Activated T-cell treated with anti-CD3 and anti-CD28 coated beads for 24 hours (primary cell): ENCODE measurements around the gene RFC4.

Source experiments
- DNase-seq: peaks from one replicate; pipeline ENCODE4 v3.0.0-alpha.2; 2020; ENCODE audit warnings: low read depth

Gene RFC4

GRCh38 chr3:186786922-186787321 lies 19.4 kb downstream of the RFC4 start:
- DNase-seq: no peak

DNA sequence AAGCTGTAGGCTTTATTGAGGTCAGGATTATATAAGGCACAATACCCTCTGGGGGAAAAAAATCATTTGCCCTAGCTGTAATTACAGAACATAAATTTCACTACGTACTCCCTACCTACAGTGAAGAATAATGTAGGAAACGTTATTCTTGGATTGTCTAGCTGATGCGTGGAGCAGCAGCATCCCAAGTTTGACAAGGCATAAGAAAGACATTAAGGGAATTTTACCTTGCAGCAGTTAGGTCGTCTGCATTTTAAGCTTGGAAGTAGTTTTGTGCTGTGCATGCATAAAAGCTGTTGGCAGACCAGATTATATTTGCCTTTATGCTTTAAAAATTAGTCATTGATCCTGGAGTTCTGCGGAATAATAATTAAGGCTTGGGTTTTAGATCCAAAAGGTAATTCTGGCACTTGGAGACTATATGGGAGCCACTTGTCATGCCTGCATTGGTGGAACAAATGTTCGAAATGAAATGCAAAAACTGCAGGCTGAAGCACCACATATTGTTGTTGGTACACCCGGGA lies 20.7 kb downstream of the RFC4 start:
- DNase-seq: no peak

GRCh38 chr3:186784820-186785494 lies 21.3 kb downstream of the RFC4 start:
- DNase-seq: no peak

- peak; percentile 62 for DNase-seq
Measured at GRCh38 chr3:186783731-186784515, 22.4 kb downstream of the RFC4 start.

DNA sequence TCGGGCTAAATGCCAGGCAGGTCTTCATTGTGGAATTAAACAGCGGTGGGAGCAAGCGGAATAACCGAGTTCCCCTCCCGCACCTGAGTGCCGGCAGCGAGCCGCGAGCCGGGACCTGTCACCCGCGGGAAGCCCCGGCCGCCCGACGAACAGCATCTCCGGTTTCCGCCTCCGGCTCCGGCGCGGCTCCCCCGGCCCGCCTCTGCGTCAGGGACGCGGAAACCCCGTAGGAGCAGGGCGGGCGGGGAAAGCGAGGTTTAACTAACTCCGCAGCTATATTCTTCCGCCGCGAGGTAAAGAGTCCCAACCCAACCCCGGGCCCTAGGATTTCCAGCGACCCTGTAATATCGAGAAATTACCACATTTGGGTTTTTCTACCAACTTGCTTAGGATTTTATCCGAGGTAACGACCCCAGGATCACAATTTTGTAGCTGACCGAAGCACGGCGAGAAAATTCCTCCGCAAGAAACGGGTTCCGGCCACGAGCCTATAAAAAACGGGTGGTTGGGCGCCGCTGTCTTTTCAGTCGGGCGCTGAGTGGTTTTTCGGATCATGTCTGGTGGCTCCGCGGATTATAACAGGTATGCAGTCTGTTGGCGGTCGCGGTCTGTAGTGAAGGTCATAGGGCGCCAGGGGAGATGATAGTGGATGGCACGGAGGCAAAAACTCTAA lies 23.1 kb downstream of the RFC4 start, which contains the start of gene EIF4A2:
Gene EIF4A2, plus strand, starts transcription at position 520 of the 673 bp plus-strand sequence. Its CDS starts 34 bp downstream, at position 554.
- peak; percentile 85 for DNase-seq

GRCh38 chr3:186782542-186783057 lies 23.7 kb downstream of the RFC4 start:
- DNase-seq: no peak

- no peak for DNase-seq
Measured at GRCh38 chr3:186779204-186779603, 27.1 kb downstream of the RFC4 start.

- DNase-seq: no peak
Measured at GRCh38 chr3:186775999-186776398, 30.3 kb downstream of the RFC4 start.

- DNase-seq: peak; percentile 52
Measured at GRCh38 chr3:186772701-186773417, 33.4 kb downstream of the RFC4 start.

DNA sequence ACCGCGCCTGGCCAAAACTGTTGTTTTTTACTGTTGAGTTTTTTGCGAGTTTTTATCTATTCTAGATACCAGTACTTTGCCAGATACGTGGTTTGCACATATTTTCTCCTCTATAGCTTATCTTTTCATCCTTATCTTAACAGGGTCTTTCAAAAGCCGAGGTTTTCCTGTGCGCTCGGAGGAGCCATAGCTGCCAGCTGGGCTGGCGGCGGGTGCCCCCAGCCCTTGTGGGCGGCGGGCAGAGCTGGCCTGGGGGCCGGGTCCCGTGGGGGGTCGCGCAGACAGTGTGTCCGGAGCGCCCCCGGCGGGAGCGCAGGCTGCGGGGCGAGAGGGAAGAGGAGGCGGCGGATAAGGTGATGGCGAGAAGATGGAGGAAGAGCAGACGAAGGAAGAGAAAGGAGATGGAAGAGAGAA lies 34.0 kb downstream of the RFC4 start:
- DNase-seq: no peak

DNA sequence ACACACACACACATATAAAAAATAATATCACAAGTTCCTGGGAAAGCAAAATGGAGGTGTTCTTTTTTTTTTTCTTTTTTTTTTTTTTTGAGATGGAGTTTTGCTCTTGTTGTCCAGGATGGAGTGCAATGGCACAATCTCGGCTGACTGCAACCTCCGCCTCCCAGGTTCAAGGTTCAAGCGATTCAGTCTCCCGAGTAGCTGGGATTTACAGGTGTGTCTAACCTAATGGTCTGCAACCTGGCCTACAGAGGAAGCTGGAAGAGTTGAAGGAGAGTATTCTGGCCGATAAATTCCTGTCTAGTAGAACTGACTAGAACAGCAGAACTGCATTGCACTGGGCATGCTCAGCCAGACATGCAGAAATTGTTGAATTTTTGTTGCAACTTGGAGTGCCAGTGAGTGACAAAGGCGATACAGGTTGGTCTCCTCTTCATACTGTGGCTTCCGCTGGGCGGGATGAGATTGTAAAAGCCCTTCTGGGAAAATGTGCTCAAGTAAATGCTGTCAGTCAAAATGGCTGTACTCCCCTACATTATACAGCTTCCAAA lies 45.3 kb downstream of the RFC4 start:
- no peak for DNase-seq

GRCh38 chr3:186760141-186760833 lies 46.0 kb downstream of the RFC4 start:
- no peak for DNase-seq

- DNase-seq: no peak
Measured at GRCh38 chr3:186759231-186759930, 46.9 kb downstream of the RFC4 start.

DNA sequence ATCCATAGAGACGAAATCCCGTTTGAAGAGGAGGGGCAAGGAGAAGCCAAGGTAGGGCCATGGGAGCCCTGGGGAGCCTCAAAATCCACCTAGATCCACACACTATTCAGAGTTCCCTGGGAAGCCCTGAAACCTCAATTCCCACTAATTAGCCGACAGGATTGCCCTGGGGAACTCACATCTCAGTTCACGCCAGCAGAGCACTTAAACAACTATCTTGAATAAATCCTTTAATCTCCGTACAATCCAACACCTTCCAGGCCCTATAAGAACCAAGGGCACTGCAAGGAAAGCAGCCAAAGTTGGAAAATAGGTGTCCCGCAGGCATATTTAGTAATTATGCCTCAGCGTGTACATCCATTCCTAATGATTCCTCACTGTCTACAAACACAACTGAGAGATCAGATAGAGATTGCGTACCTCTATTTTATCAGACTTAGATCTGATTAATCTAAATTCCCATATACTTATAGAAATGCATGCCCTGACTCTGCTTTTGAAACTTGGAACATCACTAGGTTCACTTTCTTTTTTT lies 48.5 kb downstream of the RFC4 start:
- no peak for DNase-seq

GRCh38 chr3:186757214-186757613 lies 49.1 kb downstream of the RFC4 start:
- DNase-seq: no peak

GRCh38 chr3:186754871-186755270 lies 51.4 kb downstream of the RFC4 start:
- no peak for DNase-seq

DNA sequence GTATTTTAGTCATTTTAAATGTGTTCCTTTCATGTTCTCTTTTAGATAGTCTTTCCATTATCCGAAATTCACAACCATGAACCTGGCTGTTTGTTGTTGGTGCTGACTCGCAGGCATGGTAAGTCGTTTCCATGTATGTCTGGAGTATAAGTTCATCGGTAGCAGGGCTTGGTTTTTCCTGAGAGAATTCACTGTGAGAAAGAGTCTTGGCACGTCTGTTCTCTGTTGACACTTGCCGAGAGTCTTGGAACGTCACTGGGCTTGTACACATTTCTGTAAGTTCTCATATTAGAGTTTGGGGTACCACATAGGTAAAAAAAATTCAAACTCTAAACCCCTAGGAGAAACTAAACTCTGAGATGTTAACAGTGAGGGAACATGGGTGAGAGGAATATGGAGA lies 52.3 kb downstream of the RFC4 start:
- DNase-seq: no peak

DNA sequence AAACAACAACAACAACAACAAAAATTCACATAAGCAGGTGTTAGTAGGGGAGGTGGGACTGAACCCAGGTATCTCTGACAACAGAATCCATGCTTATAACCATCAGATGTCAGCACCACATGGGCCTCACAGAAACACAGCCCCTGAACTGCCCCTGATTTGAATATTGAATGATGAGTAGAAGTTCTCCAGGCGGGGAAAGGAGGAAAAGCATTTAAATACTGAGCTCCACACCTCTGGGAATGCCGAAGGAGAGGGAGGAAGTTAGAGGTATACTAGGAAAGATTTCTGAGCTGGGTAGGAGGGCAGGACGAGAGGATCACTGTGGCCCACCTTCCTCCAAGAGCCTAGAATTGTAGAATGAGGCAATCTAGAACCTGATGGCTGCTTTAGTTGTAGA lies 54.8 kb downstream of the RFC4 start:
- DNase-seq: no peak

DNA sequence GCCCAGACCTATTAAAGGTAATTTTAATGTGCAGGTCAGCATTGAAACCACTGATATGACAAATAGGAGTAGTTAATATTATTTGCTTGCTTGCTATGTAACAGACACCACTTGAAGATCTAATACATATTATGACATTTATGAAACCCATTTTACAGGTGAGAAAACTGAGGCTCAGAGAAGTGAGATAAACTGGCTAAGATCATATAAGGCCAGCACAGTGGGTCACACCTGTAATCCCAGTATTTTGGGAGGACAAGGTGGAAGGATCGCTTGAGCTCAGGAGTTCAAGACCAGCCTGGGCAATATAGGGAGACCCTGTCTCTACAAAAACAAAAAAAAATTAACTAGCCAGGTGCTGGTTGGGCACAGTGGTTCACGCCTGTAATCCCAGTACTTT lies 56.0 kb downstream of the RFC4 start:
- DNase-seq: no peak

DNA sequence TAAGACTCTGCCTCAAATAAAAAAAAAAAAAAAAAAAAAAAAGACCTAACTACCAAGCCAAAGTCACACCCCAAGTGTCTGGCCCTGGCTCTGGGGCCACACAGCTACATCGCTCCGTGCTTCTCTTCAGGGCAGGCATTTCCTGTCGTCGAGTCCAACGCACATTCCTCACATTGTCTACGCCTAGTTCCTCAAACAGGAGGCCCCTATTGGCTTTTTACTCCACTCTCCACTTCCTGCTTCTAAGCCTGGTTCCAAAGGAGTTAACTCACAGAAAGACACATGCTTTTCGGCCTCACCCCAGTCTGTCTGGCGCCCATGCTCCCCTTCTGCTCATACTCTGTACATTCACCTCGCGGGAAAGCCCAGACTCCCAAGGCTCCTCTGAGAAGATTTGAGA lies 60.3 kb downstream of the RFC4 start:
- DNase-seq: no peak
